ENCODE data around the gene OR5K4. TPM values are rescaled to one million over a fixed set of nuclear protein-coding genes. Genes with fewer than 3 reads are reported as not detected.

The OR5K4 gene
- total and polyA plus RNA-seq, 10 of the 15 experiments (the other 5 are each of a cell fraction or from before 2014, with no cell fraction given): 2.1 TPM; not detected in 9

DNA sequence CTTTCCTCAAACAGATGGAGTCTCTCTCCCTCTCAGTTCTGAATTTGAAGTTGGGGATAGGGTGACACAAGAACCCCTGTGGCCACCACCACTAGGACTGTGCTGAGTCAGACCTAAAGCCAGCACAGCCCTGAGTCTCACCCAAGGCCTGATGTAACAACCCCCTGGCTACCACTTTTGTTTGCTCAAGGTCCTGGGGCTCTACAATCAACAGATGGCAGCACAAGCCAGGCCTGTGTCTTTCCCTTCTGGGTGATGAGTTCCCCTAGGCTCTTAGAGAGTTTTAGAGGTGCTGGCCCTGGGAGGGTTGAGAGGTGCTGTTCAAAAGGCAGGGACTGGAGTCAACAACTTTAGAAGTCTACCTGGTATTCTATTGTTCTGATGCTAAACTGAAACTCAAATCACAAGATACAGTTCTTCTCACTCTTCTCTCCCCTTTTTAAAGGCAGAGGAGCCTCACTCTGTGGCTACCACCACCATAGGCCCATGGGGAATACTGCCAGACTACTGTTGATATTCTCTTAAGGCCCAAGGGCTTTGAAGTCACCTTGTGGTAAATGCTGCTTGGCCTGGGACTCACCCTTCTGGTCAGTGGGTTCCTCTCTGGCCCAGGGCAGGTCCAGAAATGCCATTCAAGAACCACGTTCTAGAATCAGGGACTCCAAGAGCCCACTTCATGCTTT is 6.5 kb downstream of the OR5K4 start:
- no peaks in the 10 kb centered on the region for H4K20me1 ChIP-seq (ENCODE audit: control insufficient read depth, insufficient read depth)
- in situ Hi-C loops (cut with MboI) (no loop called here), intact Hi-C loops (cut with micrococcal nuclease; ENCODE audit: unreplicated experiment) (loop anchor here (1.0 to 2.0 kb wide), 5 partner anchors 163 to 231 kb away; partner anchors contain the start of genes CLDND1 and GPR15)
- no TSS peak for BruUV-seq (replicated peaks)
- CTCF ChIA-PET: interaction anchor here (0.7 to 1.0 kb wide), 3 partner anchors 16 to 450 kb away, joined by 3 read pairs; no protein-coding TSS in a partner anchor
- TF ChIP-seq SMAD5 (IDR thresholded peaks at IDR 0.05; ENCODE audit: low read depth) (no peak), CBX5 (IDR thresholded peaks at IDR 0.05; ENCODE audit: low read depth) (0 out of 2 replicates have a peak, but pooled peaks have one; percentile 29), RAD21 (IDR thresholded peaks at IDR 0.05; ENCODE audit: insufficient read depth, low read depth, low read length) (peak; percentile 61), SREBF1 (IDR thresholded peaks at IDR 0.05; ENCODE audit: low read length) (no peak), SMC3 (IDR thresholded peaks at IDR 0.05; ENCODE audit: borderline replicate concordance, low read length) (peak; percentile 35; the same call in 1 of the 2 replicates), MEF2B (IDR thresholded peaks at IDR 0.05; ENCODE audit: partially characterized antibody, poor library complexity, severe bottlenecking) (peak; percentile 60), HDAC6 (IDR thresholded peaks at IDR 0.05; ENCODE audit: unreplicated experiment) (no peak)
- TF ChIP-seq, protein P1, sequence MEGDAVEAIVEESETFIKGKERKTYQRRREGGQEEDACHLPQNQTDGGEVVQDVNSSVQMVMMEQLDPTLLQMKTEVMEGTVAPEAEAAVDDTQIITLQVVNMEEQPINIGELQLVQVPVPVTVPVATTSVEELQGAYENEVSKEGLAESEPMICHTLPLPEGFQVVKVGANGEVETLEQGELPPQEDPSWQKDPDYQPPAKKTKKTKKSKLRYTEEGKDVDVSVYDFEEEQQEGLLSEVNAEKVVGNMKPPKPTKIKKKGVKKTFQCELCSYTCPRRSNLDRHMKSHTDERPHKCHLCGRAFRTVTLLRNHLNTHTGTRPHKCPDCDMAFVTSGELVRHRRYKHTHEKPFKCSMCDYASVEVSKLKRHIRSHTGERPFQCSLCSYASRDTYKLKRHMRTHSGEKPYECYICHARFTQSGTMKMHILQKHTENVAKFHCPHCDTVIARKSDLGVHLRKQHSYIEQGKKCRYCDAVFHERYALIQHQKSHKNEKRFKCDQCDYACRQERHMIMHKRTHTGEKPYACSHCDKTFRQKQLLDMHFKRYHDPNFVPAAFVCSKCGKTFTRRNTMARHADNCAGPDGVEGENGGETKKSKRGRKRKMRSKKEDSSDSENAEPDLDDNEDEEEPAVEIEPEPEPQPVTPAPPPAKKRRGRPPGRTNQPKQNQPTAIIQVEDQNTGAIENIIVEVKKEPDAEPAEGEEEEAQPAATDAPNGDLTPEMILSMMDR (IDR thresholded peaks at IDR 0.05 in 2 of 3, conservative IDR thresholded peaks at IDR 0.05 in 1 of 3; ENCODE audit: control insufficient read depth in 2 of 3, extremely low read depth in 1 of 3, insufficient read depth in 1 of 3, low read depth in 3 of 3, low read length in 3 of 3): peak; percentile 31 to 56 (median 44)
- H2AFZ ChIP-seq (ENCODE audit: control insufficient read depth, low read depth, low read length): peak overlapping the region; percentile 1; the same call in 1 of the 2 replicates
- 0% methylated on average over 1 of the region's 1 CpG for WGBS (ENCODE audit: insufficient coverage, insufficient replicate concordance, low lambda C conversion rate, missing lambda C conversion rate)
- no peaks in the 10 kb centered on the region; the same call in none of the 3 replicates for H3K9me3 ChIP-seq (replicated peaks; ENCODE audit: control insufficient read depth, insufficient read depth, low read length)
- FAIRE-seq (peak; percentile 78), ATAC-seq (peak; percentile 95), DNase-seq (ENCODE audit: low read depth, low spot score) (peak; percentile 48)
- H3K79me2 ChIP-seq (ENCODE audit: control insufficient read depth, insufficient read depth, low read length): no peaks in the 10 kb centered on the region
- H3K27me3 ChIP-seq (replicated peaks in 1 of 2; ENCODE audit: control insufficient read depth in 2 of 2, insufficient read depth in 2 of 2, low read length in 1 of 2): no peaks in the 10 kb centered on the region
- no peak overlapping the region for H3K9ac ChIP-seq (ENCODE audit: control insufficient read depth, insufficient read depth, low read length)
- no peak overlapping the region; the same call in 1 of the 2 replicates for H3K4me3 ChIP-seq
- H3K36me3 ChIP-seq (ENCODE audit: control insufficient read depth in 2 of 2, insufficient read depth in 2 of 2, low read length in 1 of 2): no peaks in the 10 kb centered on the region
- H3K4me1 ChIP-seq (ENCODE audit: control insufficient read depth, insufficient read depth, low read length): peaks cover 5% of the 10 kb centered on the region; the same call in 1 of the 2 replicates
- RAD21 ChIA-PET (ENCODE audit: unreplicated experiment): interaction anchor here (1.3 kb wide), 1 partner anchor 213 kb away, joined by 4 read pairs; no protein-coding TSS in a partner anchor
- SMC1A ChIA-PET (ENCODE audit: uncharacterized antibody, unreplicated experiment): no interaction called here
- POLR2A ChIA-PET: no interaction called here
- H3K27ac ChIP-seq (ENCODE audit: control insufficient read depth, insufficient read depth): no peak overlapping the region
- no peak overlapping the region for H3K4me2 ChIP-seq (ENCODE audit: control insufficient read depth, insufficient read depth)

Measured in GM12878 (cell line).